Kidney epithelial cell (primary cell): ENCODE data around the gene MLIP. TPM values are rescaled to one million over a fixed set of nuclear protein-coding genes. Genes with fewer than 3 reads are reported as not detected.

Experiments
- DNase-seq: peaks from one replicate; pipeline ENCODE4 v3.0.0-alpha.2; 2010; ENCODE audit warnings: low read depth
- H3K27me3 ChIP-seq: 2 replicates; pipeline ENCODE4 v1.6.0; 2011; ENCODE audit warnings: low read length; ENCODE audit not compliant: control insufficient read depth, insufficient read depth
- H3K36me3 ChIP-seq: 2 replicates; pipeline ENCODE4 v1.5.1; 2011; ENCODE audit warnings: low read length; ENCODE audit not compliant: control insufficient read depth, insufficient read depth
- H3K4me3 ChIP-seq: 2 replicates; pipeline ENCODE4 v1.5.1; 2011; ENCODE audit warnings: low read depth, mild to moderate bottlenecking, control low read depth, low read length
- CTCF ChIP-seq: IDR thresholded peaks from 2 replicates; pipeline ENCODE4 v1.5.1; 2011; ENCODE audit warnings: mild to moderate bottlenecking, moderate library complexity, low read length, control low read depth, inconsistent platforms; ENCODE audit not compliant: insufficient read depth, poor library complexity, severe bottlenecking
- total RNA-seq: library from RNA; depleted of rRNA; stranded (reverse); fragments of >200 nt; gene quantifications from 2 replicates; pipeline ENCODE4 v1.2.3, GENCODE V29; 2015

MLIP gene
- total RNA-seq, 1 donor from 2014 or later, result not detected

DNA sequence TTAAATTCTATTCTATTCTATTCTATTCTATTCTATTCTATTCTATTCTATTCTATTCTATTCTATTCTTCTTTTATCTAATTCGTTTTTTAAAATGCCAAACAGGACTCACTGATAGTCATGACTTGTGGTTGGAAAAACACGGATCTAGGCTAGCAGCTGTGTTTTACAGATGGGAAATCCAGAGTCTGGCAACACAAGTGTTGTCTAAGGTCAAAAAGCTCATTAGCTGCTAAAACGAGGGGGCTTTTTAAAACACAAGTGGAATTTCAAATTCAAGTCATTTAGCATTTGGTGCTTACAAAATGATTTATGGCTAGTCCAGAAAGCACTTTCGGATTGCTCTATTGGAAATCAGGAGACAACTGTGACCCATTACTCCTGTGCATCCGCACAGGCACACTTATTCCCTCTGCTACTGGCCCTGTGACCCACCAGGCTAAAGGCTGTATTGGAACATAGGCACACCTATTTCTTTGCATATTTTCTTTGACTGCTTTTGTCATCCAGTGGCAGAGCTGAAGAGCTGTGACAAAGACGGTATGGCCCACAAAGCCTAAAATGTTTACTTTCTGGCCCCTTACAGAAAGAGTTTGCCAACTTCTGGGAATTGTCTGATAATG, 17.8 kb upstream of the MLIP start:
- no peaks in the 10 kb centered on the region for H3K36me3 ChIP-seq
- TF ChIP-seq CTCF, result no peak
- no peaks in the 10 kb centered on the region for H3K27me3 ChIP-seq
- H3K4me3 ChIP-seq, result no peak overlapping the region
- DNase-seq, result no peak

DNA sequence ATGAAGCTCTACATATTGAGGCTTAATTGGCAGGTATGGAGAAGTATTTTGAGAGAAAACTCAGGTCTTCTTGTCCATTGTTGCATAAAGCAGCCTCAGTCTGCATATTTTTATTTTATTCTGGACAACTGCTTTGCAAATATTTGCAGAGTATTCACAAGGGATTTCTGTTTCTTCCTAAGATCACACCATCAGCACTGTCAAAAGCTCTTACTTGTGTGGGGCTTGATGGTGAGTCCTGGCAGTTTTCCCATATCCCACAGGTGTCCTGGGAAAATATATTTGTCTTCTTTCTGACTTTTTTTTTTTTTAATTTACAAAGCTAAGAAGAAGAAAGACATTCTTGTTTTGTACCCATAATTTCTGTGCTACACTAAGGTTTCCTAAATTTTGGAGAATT, 16.9 kb upstream of the MLIP start:
- Histone ChIP-seq H3K36me3 (no peaks in the 10 kb centered on the region), H3K4me3 (no peak overlapping the region), H3K27me3 (no peaks in the 10 kb centered on the region)
- no peak for TF ChIP-seq CTCF
- DNase-seq, result no peak

DNA sequence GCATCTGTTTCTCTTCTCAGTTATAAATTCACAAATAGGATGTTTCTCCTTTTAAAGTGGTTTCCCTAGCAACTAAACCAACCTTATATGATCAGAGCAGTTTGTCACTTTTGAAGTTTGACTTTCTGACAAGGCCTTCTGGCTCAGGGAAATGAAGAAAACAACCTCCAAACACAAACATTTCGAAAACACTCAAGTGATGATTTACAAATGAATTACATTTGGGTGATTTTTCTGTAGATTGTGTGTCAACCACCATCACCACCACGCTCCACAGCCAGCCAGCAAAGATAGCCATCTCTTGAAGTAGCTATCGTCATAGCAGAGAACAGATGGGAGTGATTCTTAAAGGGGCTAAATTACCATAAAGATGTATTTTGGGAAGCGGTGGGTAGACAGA, 16.5 kb upstream of the MLIP start:
- no peak for DNase-seq
- TF ChIP-seq CTCF, result no peak
- H3K4me3 ChIP-seq, result no peak overlapping the region
- H3K36me3 ChIP-seq, result no peaks in the 10 kb centered on the region
- H3K27me3 ChIP-seq, result no peaks in the 10 kb centered on the region

DNA sequence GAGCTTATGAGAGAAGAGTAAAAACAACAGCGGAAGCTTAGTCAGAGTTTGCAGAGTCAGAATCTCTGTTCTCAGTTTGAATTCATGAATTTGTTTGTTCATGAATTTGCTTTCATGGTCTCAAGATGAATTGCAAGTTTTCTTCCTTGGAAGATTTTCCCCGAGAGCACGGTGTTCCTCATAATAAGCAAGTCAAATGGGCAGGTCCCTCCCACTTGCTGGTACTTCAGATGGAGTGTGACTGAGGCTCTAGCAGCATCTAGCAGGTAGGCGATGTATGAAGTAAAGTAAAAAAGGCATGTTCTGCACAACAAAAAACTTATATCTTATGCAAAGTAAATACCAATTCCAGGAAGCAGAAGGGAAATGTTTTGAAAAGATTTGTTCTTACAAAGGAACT, 15.5 kb upstream of the MLIP start:
- no peaks in the 10 kb centered on the region for H3K27me3 ChIP-seq
- no peak overlapping the region for H3K4me3 ChIP-seq
- H3K36me3 ChIP-seq, result no peaks in the 10 kb centered on the region
- no peak for TF ChIP-seq CTCF
- DNase-seq, result no peak

DNA sequence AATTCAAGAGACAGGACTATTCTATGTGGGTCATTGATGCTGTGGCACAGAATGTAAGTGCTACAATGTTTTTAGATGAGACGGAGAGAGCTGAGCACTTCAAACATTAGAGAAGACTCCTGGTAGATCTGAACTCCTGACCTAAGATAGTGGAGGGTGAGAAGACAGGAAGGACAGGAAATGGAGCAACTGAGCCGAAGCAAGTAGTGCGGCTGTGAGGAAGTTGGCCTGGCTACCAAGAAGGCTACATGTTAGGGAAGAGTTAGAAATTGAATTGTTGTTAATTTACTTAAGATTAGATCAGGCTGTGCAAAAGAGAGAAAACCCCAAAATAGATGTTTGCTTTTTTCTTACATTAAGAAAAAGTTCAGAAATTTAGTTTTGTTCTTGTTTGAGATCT, 14.4 kb upstream of the MLIP start:
- Histone ChIP-seq H3K4me3 (no peak overlapping the region), H3K27me3 (no peaks in the 10 kb centered on the region), H3K36me3 (no peaks in the 10 kb centered on the region)
- no peak for DNase-seq
- TF ChIP-seq CTCF, result no peak

DNA sequence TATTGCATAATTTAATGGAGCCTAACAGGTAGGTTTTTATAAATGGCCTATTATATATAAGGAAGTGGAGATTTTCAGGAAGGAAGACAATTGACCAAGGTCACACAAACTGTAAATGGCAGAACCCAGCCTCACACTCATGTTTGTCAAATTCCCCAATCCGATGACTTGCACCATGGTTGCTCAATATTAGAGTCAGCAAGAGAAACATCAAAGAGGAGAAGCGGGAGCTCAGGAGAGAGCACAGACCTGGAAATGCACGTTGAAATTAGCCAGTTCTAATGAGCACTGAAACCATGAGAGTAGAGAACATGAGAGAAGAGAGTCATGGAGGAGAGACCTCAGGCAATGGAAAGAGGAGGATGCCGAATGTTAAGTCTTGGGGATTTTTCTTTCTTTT, 13.5 kb upstream of the MLIP start:
- no peak for TF ChIP-seq CTCF
- no peaks in the 10 kb centered on the region for H3K36me3 ChIP-seq
- no peak for DNase-seq

More for the DNA sequence above, 13.5 kb upstream of the MLIP start:
- Histone ChIP-seq H3K27me3 (no peaks in the 10 kb centered on the region), H3K4me3 (no peak overlapping the region)
